SK-N-SH (cell line): ENCODE results near the gene EGFL8. TPM values are rescaled to one million over a fixed set of nuclear protein-coding genes. Genes with fewer than 3 reads are reported as not detected.
A peak's percentile ranks its signal among the peaks of the same experiment; 100 is the strongest.

Experiments
- CTCF ChIA-PET: fragments of 300-600, 350-600 bp; formaldehyde crosslinking; extraction: SDS; loops from one replicate; lab custom pipeline; 2021; lab: Yijun Ruan, JAX
- POLR2A ChIA-PET: fragments of 350-600 bp; sonication (Branson Sonifier 250); formaldehyde crosslinking; extraction: SDS; loops from one replicate; lab custom pipeline; 2020; ENCODE audit warnings: antibody characterized with exemption, inconsistent platforms; lab: Yijun Ruan, JAX
- DNase-seq: peaks from one replicate; pipeline ENCODE4 v3.0.0; 2012
- H2AFZ ChIP-seq: fragments of 200-600 bp; sonication (generic); 2 replicates; pipeline ENCODE4 v1.8.1; 2016; ENCODE audit warnings: antibody characterized with exemption, mild to moderate bottlenecking, low read depth
- H3F3A ChIP-seq: fragments of 200-600 bp; sonication (generic); replicated peaks from 2 replicates; pipeline ENCODE3; 2016; ENCODE audit warnings: antibody characterized with exemption, mild to moderate bottlenecking; ENCODE audit not compliant: insufficient read depth
- H3K27ac ChIP-seq, 2 experiments: fragments of 200-500 bp in 1 of 2; fragments of 200-600 bp in 1 of 2; sonication (Bioruptor generic) in 1 of 2; sonication (generic), shearing (Covaris generic) in 1 of 2; 2 replicates each; pipeline versions ENCODE4 v1.5.1 to v1.6.1; 2014 to 2016; ENCODE audit warnings: low read depth in 2 of 2, inconsistent platforms in 1 of 2, low read length in 1 of 2, mild to moderate bottlenecking in 1 of 2, mixed read lengths in 1 of 2
- H3K27me3 ChIP-seq: fragments of 200-600 bp; sonication (generic), shearing (Covaris generic); 2 replicates; pipeline ENCODE4 v1.6.1; 2016; ENCODE audit warnings: mixed run types; ENCODE audit not compliant: insufficient read depth
- H3K36me3 ChIP-seq, 2 experiments: fragments of 200-500 bp in 1 of 2; fragments of 200-600 bp in 1 of 2; sonication (Bioruptor generic) in 1 of 2; sonication (generic) in 1 of 2; replicated peaks in 1 of 2; 2 replicates each; pipeline versions ENCODE3 to v1.5.1; 2014 to 2016; ENCODE audit warnings: low read length in 1 of 2, mild to moderate bottlenecking in 1 of 2; ENCODE audit not compliant: insufficient read depth in 2 of 2, control insufficient read depth in 1 of 2
- H3K4me1 ChIP-seq, 2 experiments: fragments of 200-500 bp in 1 of 2; fragments of 200-600 bp in 1 of 2; sonication (Bioruptor generic) in 1 of 2; sonication (generic), shearing (Covaris generic) in 1 of 2; 2 replicates each; pipeline versions ENCODE4 v1.5.1 to v1.6.1; 2014 to 2016; ENCODE audit warnings: low read depth in 1 of 2, low read length in 1 of 2, mixed run types in 1 of 2; ENCODE audit not compliant: insufficient read depth in 2 of 2, control insufficient read depth in 1 of 2
- H3K4me2 ChIP-seq: fragments of 200-600 bp; sonication (generic), shearing (Covaris generic); 2 replicates; pipeline ENCODE4 v1.6.1; 2017; ENCODE audit warnings: mixed run types
- H3K4me3 ChIP-seq, 2 experiments: fragments of 200-500 bp in 1 of 2; fragments of 200-600 bp in 1 of 2; sonication (Bioruptor generic) in 1 of 2; sonication (generic), shearing (Covaris generic) in 1 of 2; 2 replicates each; pipeline versions ENCODE4 v1.5.1 to v1.8.1; 2014 to 2016; ENCODE audit warnings: low read depth in 2 of 2, inconsistent platforms in 1 of 2, low read length in 1 of 2, mild to moderate bottlenecking in 1 of 2, mixed read lengths in 1 of 2, moderate library complexity in 1 of 2
- H3K79me2 ChIP-seq: fragments of 200-600 bp; sonication (generic); 2 replicates; pipeline ENCODE4 v1.8.1; 2017; ENCODE audit warnings: mild to moderate bottlenecking; ENCODE audit not compliant: insufficient read depth
- H3K9ac ChIP-seq: fragments of 200-600 bp; sonication (generic); 2 replicates; pipeline ENCODE4 v1.6.1; 2017; ENCODE audit warnings: mixed run types
- H3K9me2 ChIP-seq: fragments of 200-600 bp; sonication (generic); 2 replicates; pipeline ENCODE4 v1.6.1; 2017; ENCODE audit warnings: mixed run types
- H3K9me3 ChIP-seq: fragments of 200-600 bp; sonication (generic); 2 replicates; pipeline ENCODE4 v1.6.1; 2017; ENCODE audit warnings: mixed run types, mild to moderate bottlenecking, moderate library complexity
- H4K20me1 ChIP-seq: fragments of 200-600 bp; sonication (generic); 2 replicates; pipeline ENCODE4 v1.6.1; 2017; ENCODE audit warnings: mild to moderate bottlenecking, mixed run types; ENCODE audit not compliant: insufficient read depth
- ELF1 ChIP-seq: IDR thresholded peaks from 2 replicates; pipeline ENCODE4 v1.4.0; 2012
- EP300 ChIP-seq, 2 experiments: IDR thresholded peaks; 2 replicates each; pipeline versions ENCODE4 v1.4.0 to v1.6.1; 2012; ENCODE audit warnings: borderline replicate concordance in 1 of 2, low read depth in 1 of 2, low read length in 1 of 2
- FOXM1 ChIP-seq: IDR thresholded peaks from 2 replicates; pipeline ENCODE4 v1.4.0; 2012; ENCODE audit warnings: low read depth, mild to moderate bottlenecking
- GABPA ChIP-seq: IDR thresholded peaks from 2 replicates; pipeline ENCODE4 v1.4.0; 2012; ENCODE audit warnings: low read depth, mild to moderate bottlenecking
- JUND ChIP-seq: IDR thresholded peaks from 2 replicates; pipeline ENCODE4 v1.4.0; 2012
- MAX ChIP-seq: IDR thresholded peaks from 2 replicates; pipeline ENCODE4 v1.4.0; 2012; ENCODE audit warnings: low read depth
- MXI1 ChIP-seq: IDR thresholded peaks from 2 replicates; pipeline ENCODE4 v1.6.1; 2012; ENCODE audit warnings: mild to moderate bottlenecking, low read depth, low read length, improper control_type of control experiment
- NFIC ChIP-seq: IDR thresholded peaks from 2 replicates; pipeline ENCODE4 v1.4.0; 2012; ENCODE audit warnings: borderline replicate concordance
- NRF1 ChIP-seq: IDR thresholded peaks from 2 replicates; pipeline ENCODE4 v1.6.1; 2012; ENCODE audit warnings: low read depth, mild to moderate bottlenecking, low read length
- POLR2AphosphoS5 ChIP-seq: IDR thresholded peaks from 2 replicates; pipeline ENCODE4 v1.6.1; 2012; ENCODE audit warnings: low read depth, low read length
- RCOR1 ChIP-seq: fragments of 150-350 bp; IDR thresholded peaks from 2 replicates; pipeline ENCODE4 v1.6.1; 2017; ENCODE audit warnings: antibody characterized with exemption, low read length
- RFX5 ChIP-seq: IDR thresholded peaks from 2 replicates; pipeline ENCODE4 v1.6.1; 2012; ENCODE audit warnings: mild to moderate bottlenecking, improper control_type of control experiment, low read length
- RXRA ChIP-seq: IDR thresholded peaks from 2 replicates; pipeline ENCODE4 v1.4.0; 2012; ENCODE audit warnings: low read depth, mild to moderate bottlenecking, borderline replicate concordance
- SIN3A ChIP-seq: IDR thresholded peaks from 2 replicates; pipeline ENCODE4 v1.6.1; 2012; ENCODE audit warnings: low read depth, mild to moderate bottlenecking, low read length, moderate library complexity, borderline replicate concordance
- SMC3 ChIP-seq: IDR thresholded peaks from 2 replicates; pipeline ENCODE4 v1.6.1; 2012; ENCODE audit warnings: low read depth, low read length, improper control_type of control experiment
- TAF1 ChIP-seq: IDR thresholded peaks from 2 replicates; pipeline ENCODE4 v1.6.1; 2012; ENCODE audit warnings: low read depth, mild to moderate bottlenecking, low read length, moderate library complexity, borderline replicate concordance
- TEAD4 ChIP-seq: IDR thresholded peaks from 2 replicates; pipeline ENCODE4 v1.4.0; 2012; ENCODE audit warnings: mild to moderate bottlenecking, borderline replicate concordance; ENCODE audit not compliant: insufficient read depth
- USF1 ChIP-seq: IDR thresholded peaks from 2 replicates; pipeline ENCODE4 v1.4.0; 2012; ENCODE audit warnings: low read depth, borderline replicate concordance
- USF2 ChIP-seq: fragments of 150-350 bp; IDR thresholded peaks from 2 replicates; pipeline ENCODE4 v1.6.1; 2017; ENCODE audit warnings: antibody characterized with exemption, low read length, low read depth, borderline replicate concordance
- WGBS: methylation state at CpG from one replicate; pipeline ENCODE4 v1.1.6; 2017; ENCODE audit warnings: low lambda C conversion rate; 5-methylcytosine and 5-hydroxymethylcytosine counted together
- polyA plus RNA-seq, 3 experiments: library from polyadenylated mRNA; depleted of rRNA; stranded (reverse); fragments of >200 nt; gene quantifications; 2 replicates each; pipeline ENCODE4 v1.2.3, GENCODE V29; 2012

EGFL8 gene
- polyA plus RNA-seq, 1 of the 3 experiments (the other 2 are of a cell fraction): 7.7 TPM

GRCh38 chr6:32151181-32151862, 13.1 kb upstream of the EGFL8 start:
- peaks cover 4% of the 10 kb centered on the region for H3F3A ChIP-seq
- DNase-seq: no peak
- H3K4me3 ChIP-seq: peak overlapping the region in 1 of 2 experiments; percentile 41; a peak in 3 of 4 replicates
- H3K36me3 ChIP-seq: peaks cover 0 to 2% of the 10 kb centered on the region in 2 experiments
- H4K20me1 ChIP-seq: no peaks in the 10 kb centered on the region
- ChIA-PET POLR2A (interaction anchor here (1.6 kb wide), 1 partner anchor 26 kb away, joined by 5 read pairs; no protein-coding TSS in a partner anchor), CTCF (interaction anchor here (0.6 to 0.9 kb wide), 3 partner anchors 14 to 33 kb away, joined by 3 to 8 read pairs (median 3); no protein-coding TSS in a partner anchor)
- TF ChIP-seq POLR2AphosphoS5 (no peak), TEAD4 (no peak), FOXM1 (no peak), EP300 (IDR thresholded peaks at IDR 0.05; ENCODE audit: borderline replicate concordance in 1 of 2, low read depth in 1 of 2, low read length in 1 of 2) (no peak), RFX5 (no peak), NRF1 (no peak), MXI1 (peak; percentile 24; the same call in 1 of the 2 replicates)
- no peak overlapping the region for H3K9ac ChIP-seq
- H3K27me3 ChIP-seq: no peaks in the 10 kb centered on the region
- no peaks in the 10 kb centered on the region for H3K9me3 ChIP-seq
- H3K4me1 ChIP-seq: peaks cover 13 to 31% of the 10 kb centered on the region in 2 experiments; a peak in 3 of 4 replicates
- peak overlapping the region; percentile 64 for H3K4me2 ChIP-seq
- WGBS: 61% methylated on average over 7 of the region's 8 CpGs
- H3K9me2 ChIP-seq: no peaks in the 10 kb centered on the region
- H3K79me2 ChIP-seq: peaks cover 19% of the 10 kb centered on the region
- no peak overlapping the region; a peak in 1 of 4 replicates for H3K27ac ChIP-seq
- H2AFZ ChIP-seq: no peak overlapping the region

GRCh38 chr6:32151863-32152768, 12.3 kb upstream of the EGFL8 start, which contains the start of gene PRRT1:
TSS of gene PRRT1 (minus strand) at chr6:32151939. CDS start at chr6:32151827, 112 bp downstream.
- Histone ChIP-seq H3K4me1 (peaks cover 13 to 31% of the 10 kb centered on the region in 2 experiments; a peak in 3 of 4 replicates), H3K9me2 (no peaks in the 10 kb centered on the region), H2AFZ (peak within 1 kb of the TSS; percentile 87), H3F3A (peaks cover 4% of the 10 kb centered on the region), H3K36me3 (peaks cover 0 to 8% of the 10 kb centered on the region in 2 experiments), H3K27ac (peak within 1 kb of the TSS; percentile 86 to 95; a peak in 3 of 4 replicates), H3K4me3 (peak within 1 kb of the TSS; percentile 75 to 81), H4K20me1 (no peaks in the 10 kb centered on the region), H3K79me2 (peaks cover 19% of the 10 kb centered on the region), H3K9ac (peak within 1 kb of the TSS; percentile 84), H3K27me3 (no peaks in the 10 kb centered on the region), H3K4me2 (peak within 1 kb of the TSS; percentile 94), H3K9me3 (no peaks in the 10 kb centered on the region)
- TF ChIP-seq EP300 (IDR thresholded peaks at IDR 0.05; ENCODE audit: borderline replicate concordance in 1 of 2, low read depth in 1 of 2, low read length in 1 of 2) (no peak), TAF1 (no peak), RXRA (no peak), TEAD4 (no peak), GABPA (no peak), MXI1 (no peak), USF2 (no peak), ELF1 (no peak), RCOR1 (no peak), USF1 (no peak), NFIC (no peak), SIN3A (no peak), MAX (no peak), JUND (no peak), SMC3 (no peak)
- WGBS: 55% methylated on average over 18 of the region's 24 CpGs
- peak; percentile 60 for DNase-seq
- ChIA-PET CTCF (interaction anchor here (0.6 to 0.9 kb wide), 5 partner anchors 14 to 111 kb away, joined by 3 to 8 read pairs (median 4); no protein-coding TSS in a partner anchor), POLR2A (interaction anchor here (1.6 kb wide), 1 partner anchor 25 kb away, joined by 5 read pairs; no protein-coding TSS in a partner anchor)
